GM19438 (cell line): Measurements from ENCODE around the gene CCSER1.
"Not testable (repeated sequence)": the region's sequence is repeated elsewhere in the genome, so short reads cannot be mapped to it uniquely, and the experiment has no call there.

Experiments used
- ATAC-seq: cut with Tn5 transposase; IDR thresholded peaks from one replicate; pipeline ENCODE4 v1.9.1; 2021; ENCODE audit warnings: low read depth; ENCODE audit not compliant: unreplicated experiment

Gene CCSER1

DNA sequence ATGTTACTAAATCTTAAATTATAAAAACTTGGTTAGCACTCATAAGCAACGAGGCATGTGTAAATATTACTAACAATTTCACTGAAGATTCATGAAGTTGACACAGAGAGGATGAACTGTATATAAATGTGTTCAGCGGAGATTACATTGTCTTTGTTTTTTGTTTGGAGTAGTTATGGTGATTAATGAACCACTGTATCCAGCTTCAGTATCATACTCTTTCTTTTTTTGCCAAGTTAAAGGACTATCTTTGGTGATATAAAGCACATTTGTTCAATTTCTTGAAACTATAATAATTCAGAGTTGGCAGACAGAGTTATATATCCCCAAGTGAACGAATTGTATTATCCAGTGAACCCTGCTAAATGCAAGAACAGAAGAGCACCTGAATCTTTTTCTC lies 497.6 kb downstream of the CCSER1 start:
- ATAC-seq = no peak

DNA sequence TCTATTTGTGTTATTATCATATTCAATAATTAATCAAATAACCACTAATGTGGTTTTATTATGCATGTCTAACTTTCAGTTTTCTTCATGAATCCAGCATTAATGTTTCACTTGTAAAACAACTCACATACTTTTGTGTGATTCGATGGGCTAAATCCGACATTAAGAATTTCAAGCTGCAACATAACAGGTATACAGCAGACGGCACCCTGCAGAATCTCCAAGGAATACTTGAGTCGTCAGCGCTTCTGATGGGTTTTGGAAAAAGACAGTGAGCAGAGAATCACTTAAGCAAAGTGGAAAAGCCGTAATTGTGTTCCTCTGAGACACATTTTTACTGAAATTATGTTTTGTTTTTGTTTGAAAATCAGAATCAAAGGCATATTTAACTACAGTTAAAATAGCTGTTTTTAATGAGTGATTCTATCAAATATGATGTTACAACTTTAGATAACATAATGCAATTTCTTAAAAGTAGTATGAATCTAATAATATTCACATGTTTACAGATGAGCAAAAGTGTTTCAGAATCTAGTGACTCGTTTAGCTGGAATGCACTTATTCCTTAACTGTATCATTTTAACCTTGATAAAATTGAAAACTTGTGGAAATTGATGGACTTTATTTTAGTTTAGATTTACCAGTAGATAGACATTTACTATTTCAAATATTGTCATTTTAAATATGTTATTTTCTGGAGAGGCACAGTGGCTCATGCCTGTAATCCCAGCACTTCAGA lies 514.8 kb downstream of the CCSER1 start:
- no peak for ATAC-seq

DNA sequence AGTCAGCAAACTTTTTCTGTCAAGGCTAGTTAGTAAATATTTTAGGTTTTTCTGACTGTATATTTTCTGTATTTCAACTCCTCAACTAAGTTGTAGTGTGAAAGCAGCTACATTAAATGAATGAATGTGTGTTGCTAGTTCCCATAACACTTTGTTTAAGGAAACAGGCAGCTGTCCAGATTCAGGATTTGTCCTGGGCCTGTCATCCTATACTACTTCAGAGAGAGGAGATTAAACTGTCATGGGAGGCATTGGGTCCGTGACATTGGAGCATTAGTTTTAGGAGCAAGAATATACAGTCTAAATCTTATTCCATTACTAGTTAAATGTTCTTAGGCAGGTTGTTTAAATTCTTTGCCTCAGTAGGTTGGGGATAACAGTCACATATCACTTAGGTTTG lies 516.0 kb downstream of the CCSER1 start:
- ATAC-seq = no peak

DNA sequence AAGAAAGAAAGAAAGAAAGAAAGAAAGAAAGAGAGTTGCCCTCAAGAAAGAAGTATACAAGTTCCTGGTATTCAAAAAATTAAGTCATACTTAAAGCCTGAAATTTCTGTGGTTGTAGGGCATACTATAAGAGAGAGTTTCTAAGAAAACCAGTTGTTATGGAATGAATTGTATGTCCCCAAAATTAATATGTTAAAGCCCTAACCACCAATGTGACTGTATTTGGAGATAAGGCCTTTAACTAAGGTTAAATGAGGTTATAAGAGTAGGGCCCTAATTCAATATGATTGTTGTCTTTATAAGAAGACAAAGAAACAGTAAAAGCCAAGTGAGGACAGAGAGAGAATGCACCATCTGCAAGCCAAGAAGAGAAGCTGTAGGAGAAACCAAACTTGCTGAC lies 521.1 kb downstream of the CCSER1 start:
- ATAC-seq = no peak

DNA sequence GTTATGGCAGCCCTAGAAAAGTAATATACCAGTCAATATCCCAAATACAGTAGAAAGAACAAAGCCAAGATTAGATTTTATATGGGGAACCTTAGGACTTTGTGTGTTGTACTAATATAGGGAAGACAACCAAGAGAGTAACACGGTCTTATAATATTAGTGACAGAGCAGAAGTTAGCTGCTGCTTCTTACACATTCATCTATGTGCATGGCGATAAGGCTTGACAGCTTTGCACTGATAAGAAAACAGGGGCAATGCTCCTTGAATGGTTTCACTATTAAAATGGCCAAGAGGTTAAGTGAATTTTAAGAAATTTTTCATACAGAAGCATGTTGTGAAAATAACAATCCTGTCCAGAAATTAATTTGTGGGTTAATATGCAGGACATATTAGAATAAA lies 521.6 kb downstream of the CCSER1 start:
- ATAC-seq = no peak

DNA sequence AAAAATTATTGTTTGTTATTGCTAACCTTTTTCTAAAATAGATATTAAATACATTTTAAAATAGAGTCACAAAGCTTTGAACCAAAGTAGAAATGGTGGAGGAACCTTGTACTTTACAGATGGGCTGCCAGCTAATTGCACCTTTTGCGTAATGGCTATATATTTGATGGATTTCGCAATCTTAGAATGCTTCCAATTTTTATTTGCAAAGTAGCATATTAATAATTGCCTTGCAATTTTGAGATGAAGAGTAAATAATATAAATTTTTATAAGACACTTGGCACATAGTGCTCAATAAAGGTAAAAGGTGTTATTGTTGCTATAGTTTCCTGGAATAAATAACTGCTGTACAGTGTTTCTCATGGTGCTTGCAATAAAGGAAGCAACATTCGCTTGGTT lies 533.5 kb downstream of the CCSER1 start:
- ATAC-seq = no peak

DNA sequence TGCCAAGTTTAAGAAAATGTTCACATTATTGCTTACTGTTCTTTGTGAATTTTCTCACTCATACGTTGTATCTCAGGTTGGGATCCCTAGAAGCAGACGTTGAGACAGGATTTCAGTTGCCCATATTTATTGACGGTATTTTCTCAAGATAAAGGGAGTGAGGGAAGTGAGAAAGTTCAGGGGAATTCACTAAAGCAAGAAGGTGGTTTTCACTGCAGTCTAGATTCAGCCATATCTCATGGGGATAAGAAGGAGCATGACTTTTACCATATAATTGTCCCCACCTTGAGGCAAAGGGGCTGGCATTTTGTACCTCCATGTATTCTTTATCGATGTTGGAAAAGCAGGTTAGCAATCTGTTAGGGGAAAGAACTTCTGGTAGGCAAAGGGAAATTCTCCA lies 543.0 kb downstream of the CCSER1 start:
- no peak for ATAC-seq

DNA sequence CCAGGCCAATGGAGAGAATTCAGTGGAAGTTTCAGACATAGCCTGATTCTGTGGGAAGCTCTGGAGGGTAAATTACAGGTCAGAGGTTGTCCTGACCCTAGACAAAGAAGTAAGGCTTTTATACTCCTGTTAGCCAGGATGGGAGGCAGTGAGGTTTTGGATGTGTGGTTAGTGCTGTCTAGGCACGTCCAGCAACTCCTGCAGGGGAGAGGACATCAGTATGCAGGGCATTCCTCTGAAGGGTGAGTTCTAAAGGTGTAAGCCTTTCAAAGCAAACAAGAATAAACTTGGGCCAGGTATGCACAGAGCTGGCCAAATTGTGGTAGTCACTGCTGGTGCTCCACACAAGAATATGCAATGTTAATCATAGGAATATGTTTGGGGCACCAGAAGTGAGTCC lies 562.5 kb downstream of the CCSER1 start:
- ATAC-seq = no peak

DNA sequence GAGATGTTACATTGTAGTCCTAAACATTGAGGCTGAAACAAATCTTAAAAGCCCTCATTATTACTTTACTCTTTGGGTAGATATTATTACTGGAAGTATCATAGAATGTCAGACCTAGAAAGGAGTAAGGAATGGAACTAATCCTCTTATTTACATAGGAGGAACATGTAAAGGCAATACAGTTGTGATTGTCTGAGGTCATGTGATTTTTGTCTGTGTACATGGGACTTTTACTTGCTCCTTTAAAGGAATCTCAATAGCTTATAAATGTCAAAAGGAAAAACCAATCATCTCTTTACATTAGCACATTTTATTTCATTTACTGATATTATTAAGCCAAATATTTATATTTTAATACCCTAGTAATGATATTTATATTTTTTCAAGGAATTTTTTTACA lies 568.2 kb downstream of the CCSER1 start:
- no peak for ATAC-seq

DNA sequence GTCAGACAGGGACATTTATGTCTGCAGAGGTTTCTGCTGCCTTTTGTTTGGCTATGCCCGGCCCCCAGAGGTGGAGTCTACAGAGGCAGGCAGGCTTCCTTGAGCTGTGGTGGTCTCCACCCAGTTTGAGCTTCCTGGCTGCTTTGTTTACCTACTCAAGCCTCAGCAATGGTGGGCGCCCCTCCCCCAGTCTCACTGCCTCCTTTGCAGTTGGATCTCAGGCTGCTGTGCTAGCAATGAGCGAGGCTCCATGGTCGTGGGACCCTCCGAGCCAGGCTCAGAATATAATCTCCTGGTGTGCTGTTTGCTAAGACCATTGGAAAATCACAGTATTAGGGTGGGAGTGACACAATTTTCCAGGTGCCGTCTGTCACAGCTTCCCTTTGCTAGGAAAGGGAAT lies 578.3 kb downstream of the CCSER1 start:
- not testable (repeated sequence) for ATAC-seq

DNA sequence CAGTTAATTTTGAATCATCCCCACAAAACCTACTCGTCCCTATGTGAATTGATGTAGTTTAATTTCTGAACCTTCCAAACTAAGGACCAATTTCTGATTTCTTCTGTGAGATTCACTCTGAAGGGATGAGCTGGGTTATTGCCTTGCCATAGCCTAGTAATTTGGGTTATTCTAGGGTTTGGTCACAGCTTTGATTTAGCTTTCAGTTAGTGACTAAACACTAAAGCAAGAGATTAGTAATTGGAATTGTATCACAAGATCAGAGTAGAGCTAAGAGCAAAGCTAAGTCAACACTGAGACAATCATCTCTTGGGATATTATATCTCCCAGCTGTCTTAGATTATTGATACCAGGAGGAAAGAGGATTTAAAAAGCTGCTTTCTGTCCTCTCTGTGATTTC lies 588.0 kb downstream of the CCSER1 start:
- no peak for ATAC-seq

DNA sequence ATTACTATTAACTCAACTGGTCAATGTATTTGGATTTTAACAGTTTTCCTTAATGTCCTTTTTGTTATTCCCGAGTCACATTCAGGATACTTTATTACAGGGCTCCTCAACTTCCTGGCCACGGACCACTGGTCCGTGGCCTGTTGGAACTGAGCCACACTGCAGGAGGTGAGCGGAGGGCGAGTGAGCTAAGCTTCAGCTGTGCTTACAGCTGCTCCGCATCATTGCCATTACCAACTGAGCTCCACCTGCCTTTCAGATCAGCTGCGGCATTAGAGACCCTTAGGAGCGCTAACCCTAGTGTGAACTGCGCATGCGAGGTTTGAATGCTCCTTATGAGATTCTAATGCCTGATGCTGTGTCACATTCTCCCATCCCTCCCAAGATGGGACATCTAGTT lies 591.7 kb downstream of the CCSER1 start:
- no peak for ATAC-seq

DNA sequence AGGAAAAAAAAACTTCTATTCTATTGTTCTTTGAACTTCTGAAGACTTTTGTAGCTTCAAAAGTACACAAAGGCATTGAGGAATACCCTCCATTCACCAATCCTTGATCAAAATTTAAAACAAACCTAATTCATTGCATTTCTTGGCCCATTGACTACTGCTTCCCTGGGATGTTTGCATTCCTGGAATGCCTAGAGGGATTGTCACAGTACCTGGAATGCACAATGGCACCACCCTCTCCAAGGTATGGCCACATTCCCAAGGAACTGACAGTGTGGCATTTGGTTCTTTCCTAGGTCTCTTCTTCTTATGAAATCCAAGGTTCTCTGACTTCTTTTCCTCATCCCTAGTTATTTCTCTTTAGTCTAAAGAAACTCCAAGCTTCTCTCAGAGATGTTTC lies 600.7 kb downstream of the CCSER1 start:
- no peak for ATAC-seq

DNA sequence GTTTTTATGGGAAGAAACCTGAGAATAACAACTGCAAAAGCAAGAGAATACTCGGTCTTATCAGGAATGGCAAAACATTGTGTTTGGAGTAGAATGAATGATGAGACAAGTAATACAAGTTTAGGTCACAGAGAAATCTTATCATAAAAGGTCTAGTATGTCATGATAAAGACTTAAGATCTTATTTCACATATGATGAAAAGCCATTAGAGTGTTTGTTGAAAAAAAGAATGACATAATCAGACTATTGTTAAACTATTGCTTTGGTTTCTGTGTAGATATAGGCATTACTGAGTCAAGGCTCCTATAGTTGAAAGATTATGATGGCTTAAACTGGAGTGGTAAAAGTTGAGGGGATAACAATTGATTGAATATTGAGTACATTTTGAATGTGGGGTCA lies 603.6 kb downstream of the CCSER1 start:
- no peak for ATAC-seq

DNA sequence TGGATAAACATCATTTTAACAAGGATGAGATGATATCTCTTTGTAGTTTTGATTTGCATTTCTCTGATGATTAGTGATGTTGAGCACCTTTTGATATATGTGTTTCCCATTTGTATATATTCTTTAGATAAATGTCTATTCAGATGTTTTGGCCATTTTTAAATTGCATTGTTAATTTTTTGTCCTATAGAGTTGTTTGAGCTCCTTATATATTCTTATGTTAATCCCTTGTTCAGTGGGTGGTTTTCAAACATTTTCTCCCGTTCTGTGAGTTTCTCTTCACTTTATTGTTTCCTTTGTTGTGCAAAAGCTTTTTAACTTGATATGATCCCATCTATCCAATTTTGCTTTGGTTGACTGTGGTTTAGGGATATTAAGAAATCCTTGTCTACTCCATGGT lies 606.0 kb downstream of the CCSER1 start:
- no peak for ATAC-seq

DNA sequence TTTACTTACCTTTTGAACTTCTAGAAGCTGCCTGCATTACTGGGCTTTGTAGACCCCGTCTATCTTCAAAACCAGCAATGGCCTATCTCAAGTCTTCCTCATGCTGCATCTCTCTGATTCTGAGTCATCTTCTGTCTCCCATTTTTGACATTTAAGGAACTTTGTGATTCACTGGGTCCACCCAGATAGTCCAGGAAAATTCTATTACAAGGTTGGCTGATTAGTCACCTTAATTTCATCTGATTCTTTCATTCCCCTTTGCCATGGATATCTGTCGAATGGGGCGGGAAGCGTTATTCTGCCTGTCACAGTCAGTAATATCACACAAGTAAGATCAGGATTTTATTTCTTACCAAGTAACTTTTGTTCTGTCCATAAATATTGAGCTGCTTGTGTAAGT lies 618.0 kb downstream of the CCSER1 start:
- no peak for ATAC-seq

DNA sequence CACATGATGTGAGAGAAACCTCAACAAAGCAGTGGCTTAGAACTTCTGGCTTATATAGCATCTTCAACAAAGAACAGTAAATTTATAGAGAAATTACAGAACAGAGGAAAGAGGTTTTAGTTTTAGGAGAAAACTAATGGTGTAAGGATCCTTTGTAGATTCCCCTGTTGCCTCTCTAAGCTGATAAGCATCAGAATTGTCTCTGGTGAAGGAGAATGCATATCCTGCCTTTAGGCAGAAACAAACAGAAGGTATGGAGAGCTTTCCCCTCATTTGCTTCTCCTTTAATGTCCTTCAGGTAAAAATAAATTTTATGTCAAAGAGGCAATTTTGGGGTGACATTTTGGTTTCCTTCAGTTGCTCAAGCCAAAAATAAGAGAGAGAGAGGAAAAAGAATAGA lies 625.9 kb downstream of the CCSER1 start:
- no peak for ATAC-seq

DNA sequence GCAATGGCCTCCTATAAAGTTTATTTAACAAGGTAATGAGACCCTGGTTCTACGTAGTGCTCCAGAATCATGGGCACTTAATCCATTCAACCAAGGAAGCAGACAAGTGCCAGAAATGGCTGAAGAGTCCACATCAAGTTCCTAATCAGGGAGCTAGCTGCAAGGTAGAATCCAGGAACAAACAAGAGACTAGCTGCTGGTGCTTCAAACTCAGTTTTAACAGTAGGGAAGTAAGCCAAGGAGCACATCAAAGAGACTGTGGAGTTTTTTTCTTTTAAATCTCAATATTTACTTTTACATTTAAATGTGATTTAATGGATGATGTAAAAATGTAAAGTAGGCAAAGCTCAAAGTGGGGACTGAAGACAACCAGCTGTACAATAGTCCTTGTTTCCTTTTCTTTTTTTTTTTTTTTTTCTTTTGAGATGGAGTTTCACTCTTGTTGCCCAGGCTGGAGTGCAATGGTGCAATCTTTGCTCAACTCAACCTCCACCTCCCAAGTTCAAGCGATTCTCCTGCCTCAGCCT lies 630.4 kb downstream of the CCSER1 start:
- ATAC-seq = no peak

DNA sequence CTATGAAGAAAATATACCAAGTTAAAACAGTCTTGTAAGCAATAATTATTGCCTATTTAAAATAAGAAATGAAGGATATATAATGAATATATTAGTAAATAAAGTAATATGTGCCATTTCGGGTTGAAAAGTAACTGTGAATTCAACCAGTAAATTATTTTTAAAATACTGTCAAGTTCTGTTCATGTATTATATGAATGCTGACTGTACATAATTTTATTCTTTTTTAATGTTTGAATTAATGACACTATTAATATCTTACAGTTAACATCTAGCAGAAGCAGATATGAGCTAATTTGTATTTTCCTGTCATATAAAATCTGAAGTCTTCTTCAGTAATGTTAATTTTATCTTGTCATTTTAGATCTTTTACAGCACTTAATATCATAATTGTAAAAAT lies 632.9 kb downstream of the CCSER1 start:
- no peak for ATAC-seq

DNA sequence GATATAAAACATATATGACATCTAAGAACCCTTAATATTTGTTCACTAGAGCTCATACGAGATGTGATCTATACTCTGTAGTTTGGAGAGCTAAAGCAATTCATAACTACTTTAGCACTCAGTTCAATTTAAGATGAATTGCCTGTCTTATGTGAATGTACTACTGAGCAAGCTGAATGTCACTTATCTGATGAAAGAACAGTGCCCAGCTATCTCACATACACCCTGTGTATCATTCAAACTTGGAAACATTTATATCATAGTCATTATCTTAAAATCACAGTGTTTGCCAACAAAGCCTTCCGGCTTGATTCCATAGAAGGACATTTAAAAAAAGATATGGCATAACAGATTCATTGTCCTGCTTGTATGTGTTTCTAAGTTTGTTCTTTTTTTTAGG lies 639.6 kb downstream of the CCSER1 start:
- ATAC-seq = no peak

DNA sequence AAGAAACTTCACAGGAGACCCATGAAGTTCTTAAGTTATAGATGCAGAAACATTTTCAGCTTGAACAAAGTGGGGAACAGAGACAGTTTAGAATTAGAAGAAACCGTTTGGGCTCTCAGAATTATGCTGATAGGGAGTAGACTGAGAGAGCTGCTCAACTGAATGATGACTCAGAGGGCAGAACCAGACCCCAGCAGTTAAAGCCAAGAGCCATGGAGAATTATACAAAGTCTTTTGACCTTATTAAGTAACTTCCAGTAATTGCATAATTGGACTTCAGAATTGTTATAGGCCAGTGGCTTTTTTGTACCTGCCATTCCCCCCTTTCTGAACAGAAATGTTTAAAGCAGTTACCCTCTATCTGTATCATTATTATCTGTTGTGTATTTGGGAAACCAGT lies 642.1 kb downstream of the CCSER1 start:
- no peak for ATAC-seq

DNA sequence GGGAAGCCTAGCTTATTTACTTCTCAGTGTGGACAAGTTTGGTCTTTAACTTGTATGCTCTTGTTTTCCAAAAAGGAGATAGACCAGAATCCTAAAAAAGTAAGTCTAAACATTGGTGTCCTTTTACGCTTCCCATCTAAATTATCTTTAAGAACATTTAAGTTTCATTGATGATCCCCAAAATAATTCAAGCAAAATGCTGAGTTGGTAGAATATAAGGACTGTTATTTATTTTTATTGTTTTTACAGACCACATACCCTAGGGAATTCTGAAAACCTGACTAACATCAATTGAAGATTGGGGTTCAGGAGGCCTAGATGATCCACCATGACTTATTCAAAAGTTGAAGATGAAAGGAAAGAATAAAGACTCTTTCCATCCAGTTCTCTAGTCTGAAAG lies 653.0 kb downstream of the CCSER1 start:
- no peak for ATAC-seq

DNA sequence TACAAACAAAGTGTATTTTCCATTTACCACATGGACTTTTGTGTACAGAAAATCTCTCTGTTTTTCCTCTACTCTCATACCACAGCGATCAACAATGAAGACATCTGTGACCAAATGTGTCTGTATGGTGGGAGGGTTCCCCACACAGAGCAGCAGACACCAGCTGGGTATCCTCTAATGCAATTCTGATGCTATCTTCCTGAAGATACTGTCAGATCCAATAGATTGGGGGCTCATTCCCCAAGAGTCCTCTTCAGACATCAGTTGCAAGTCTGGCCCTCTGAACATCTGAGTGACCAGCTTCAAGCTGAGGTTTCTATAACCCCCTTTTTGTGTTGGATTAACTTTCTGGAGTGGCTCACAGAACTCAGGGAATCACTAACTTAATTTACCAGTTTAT lies 659.4 kb downstream of the CCSER1 start:
- no peak for ATAC-seq
